IMR-90 (cell line): ENCODE measurements around the gene DNAJC27. TPM values are rescaled to one million over a fixed set of nuclear protein-coding genes. Genes with fewer than 3 reads are reported as not detected.

Source experiments
- ATAC-seq: fragments of 200-7000 bp; cut with Tn5 transposase; 2 replicates; pipeline ENCODE4 v1.9.1; 2020; ENCODE audit warnings: low read depth, mild to moderate bottlenecking, moderate library complexity
- BruUV-seq: library from RNA; stranded (reverse); fragments of 400-500 nt; replicated peaks from 2 replicates; lab custom pipeline; 2021; lab: Mats Ljungman, UMichigan
- CTCF ChIA-PET: fragments of 300-600 bp; formaldehyde crosslinking; extraction: SDS; loops from one replicate; lab custom pipeline; 2021; ENCODE audit warnings: antibody characterized with exemption; lab: Yijun Ruan, JAX
- POLR2A ChIA-PET: fragments of 300-600 bp; sonication (Branson Sonifier 250); formaldehyde crosslinking; loops from one replicate; lab custom pipeline; 2022; ENCODE audit warnings: antibody characterized with exemption; ENCODE audit not compliant: unreplicated experiment; lab: Charles Lee
- DNase-seq: peaks from one replicate; pipeline ENCODE4 v3.0.0; 2013
- H2AFZ ChIP-seq: replicated peaks from 2 replicates; pipeline ENCODE3; 2013; ENCODE audit warnings: low read length, mild to moderate bottlenecking; ENCODE audit not compliant: poor library complexity
- H2AK5ac ChIP-seq: 2 replicates; pipeline ENCODE4 v1.6.1; 2013; ENCODE audit warnings: low read depth, low read length, inconsistent platforms
- H2AK9ac ChIP-seq: replicated peaks from 2 replicates; pipeline ENCODE3; 2013; ENCODE audit warnings: mild to moderate bottlenecking, low read depth, low read length, moderate library complexity; ENCODE audit not compliant: poor library complexity
- H2BK120ac ChIP-seq: 2 replicates; pipeline ENCODE4 v1.6.1; 2013; ENCODE audit warnings: low read depth, low read length, inconsistent platforms
- H2BK15ac ChIP-seq: 3 replicates; pipeline ENCODE4 v1.6.1; 2013; ENCODE audit warnings: low read depth, low read length, inconsistent platforms
- H2BK20ac ChIP-seq: 2 replicates; pipeline ENCODE4 v1.6.1; 2013; ENCODE audit warnings: low read depth, mild to moderate bottlenecking, inconsistent platforms, low read length, moderate library complexity
- H2BK5ac ChIP-seq: 2 replicates; pipeline ENCODE4 v1.6.1; 2013; ENCODE audit warnings: mild to moderate bottlenecking, low read depth, low read length, inconsistent platforms; ENCODE audit not compliant: poor library complexity, severe bottlenecking
- H3K14ac ChIP-seq: replicated peaks from 2 replicates; pipeline ENCODE4 v1.6.1; 2013; ENCODE audit warnings: low read depth, low read length, inconsistent platforms
- H3K18ac ChIP-seq: 2 replicates; pipeline ENCODE4 v1.6.1; 2013; ENCODE audit warnings: low read depth, low read length, control low read depth
- H3K23ac ChIP-seq: 2 replicates; pipeline ENCODE4 v1.6.1; 2013; ENCODE audit warnings: low read depth, low read length, inconsistent platforms
- H3K27ac ChIP-seq: 2 replicates; pipeline ENCODE4 v1.5.1; 2013; ENCODE audit warnings: mild to moderate bottlenecking, control low read depth, low read length; ENCODE audit not compliant: insufficient read depth
- H3K27me3 ChIP-seq: 2 replicates; pipeline ENCODE4 v1.6.1; 2013; ENCODE audit warnings: low read length; ENCODE audit not compliant: control insufficient read depth, insufficient read depth
- H3K36me3 ChIP-seq: 2 replicates; pipeline ENCODE4 v1.6.1; 2013; ENCODE audit warnings: low read length, mixed read lengths; ENCODE audit not compliant: control insufficient read depth, insufficient read depth
- H3K4ac ChIP-seq: 2 replicates; pipeline ENCODE4 v1.6.1; 2013; ENCODE audit warnings: low read depth, low read length, inconsistent platforms
- H3K4me1 ChIP-seq: 2 replicates; pipeline ENCODE4 v1.6.1; 2013; ENCODE audit warnings: low read length, mixed read lengths; ENCODE audit not compliant: control insufficient read depth, insufficient read depth
- H3K4me2 ChIP-seq: 2 replicates; pipeline ENCODE4 v1.6.1; 2013; ENCODE audit warnings: low read depth, mild to moderate bottlenecking, control low read depth, low read length, moderate library complexity
- H3K4me3 ChIP-seq: 2 replicates; pipeline ENCODE4 v1.5.1; 2013; ENCODE audit warnings: low read depth, mild to moderate bottlenecking, control low read depth, low read length, moderate library complexity; ENCODE audit not compliant: insufficient read depth
- H3K56ac ChIP-seq: 2 replicates; pipeline ENCODE4 v1.6.1; 2013; ENCODE audit warnings: low read length, inconsistent platforms; ENCODE audit not compliant: insufficient read depth; ENCODE audit errors: extremely low read depth
- H3K79me1 ChIP-seq, 2 experiments: 2 replicates each; pipeline ENCODE4 v1.6.1; 2013; ENCODE audit warnings: low read length in 2 of 2, inconsistent platforms in 1 of 2, low read depth in 1 of 2
- H3K9ac ChIP-seq: 2 replicates; pipeline ENCODE4 v1.6.1; 2013; ENCODE audit warnings: low read depth, low read length, control low read depth
- H3K9me1 ChIP-seq: 2 replicates; pipeline ENCODE4 v1.6.1; 2013; ENCODE audit warnings: low read length, inconsistent platforms; ENCODE audit not compliant: insufficient read depth
- H3K9me3 ChIP-seq: 2 replicates; pipeline ENCODE4 v1.6.1; 2013; ENCODE audit warnings: low read length; ENCODE audit not compliant: control insufficient read depth, insufficient read depth
- H4K20me1 ChIP-seq: 2 replicates; pipeline ENCODE4 v1.6.1; 2013; ENCODE audit warnings: low read length, inconsistent platforms; ENCODE audit not compliant: insufficient read depth
- H4K5ac ChIP-seq: 2 replicates; pipeline ENCODE4 v1.6.1; 2013; ENCODE audit warnings: mild to moderate bottlenecking, low read depth, low read length, control low read depth
- H4K8ac ChIP-seq, 2 experiments: 2 replicates each; pipeline ENCODE4 v1.6.1; 2013; ENCODE audit warnings: low read depth in 2 of 2, low read length in 2 of 2, control low read depth in 1 of 2, inconsistent platforms in 1 of 2
- H4K91ac ChIP-seq: 2 replicates; pipeline ENCODE4 v1.6.1; 2013; ENCODE audit warnings: low read depth, low read length, inconsistent platforms; ENCODE audit not compliant: insufficient read depth
- BHLHE40 ChIP-seq: fragments of 150-350 bp; IDR thresholded peaks from 2 replicates; pipeline ENCODE4 v1.6.1; 2016; ENCODE audit warnings: mild to moderate bottlenecking, low read depth, low read length
- CEBPB ChIP-seq: IDR thresholded peaks from 2 replicates; pipeline ENCODE4 v1.6.1; 2012; ENCODE audit warnings: low read depth, low read length, improper control_type of control experiment
- CHD1 ChIP-seq: IDR thresholded peaks from 2 replicates; pipeline ENCODE4 v1.6.1; 2012; ENCODE audit warnings: low read depth, low read length, improper control_type of control experiment
- CTCF ChIP-seq: conservative IDR thresholded peaks from 2 replicates; pipeline ENCODE4 v1.5.1; 2012; ENCODE audit warnings: mild to moderate bottlenecking, low read depth, low read length, improper control_type of control experiment
- ELK1 ChIP-seq: fragments of 150-350 bp; IDR thresholded peaks from 2 replicates; pipeline ENCODE4 v1.6.1; 2016; ENCODE audit warnings: low read depth, mild to moderate bottlenecking, low read length, moderate library complexity, borderline replicate concordance
- FOS ChIP-seq: fragments of 150-350 bp; IDR thresholded peaks from 2 replicates; pipeline ENCODE4 v1.6.1; 2016; ENCODE audit warnings: low read depth, low read length
- MAFK ChIP-seq: IDR thresholded peaks from 2 replicates; pipeline ENCODE4 v1.6.1; 2012; ENCODE audit warnings: low read depth, low read length, improper control_type of control experiment
- MXI1 ChIP-seq: IDR thresholded peaks from 2 replicates; pipeline ENCODE4 v1.6.1; 2012; ENCODE audit warnings: low read depth, mild to moderate bottlenecking, low read length, moderate library complexity, borderline replicate concordance
- NFE2L2 ChIP-seq: fragments of 150-350 bp; IDR thresholded peaks from 2 replicates; pipeline ENCODE4 v1.6.1; 2016; ENCODE audit warnings: low read depth, mild to moderate bottlenecking, low read length
- POLR2A ChIP-seq: IDR thresholded peaks from 2 replicates; pipeline ENCODE4 v1.6.1; 2012; ENCODE audit warnings: mild to moderate bottlenecking, low read depth, low read length
- RAD21 ChIP-seq: IDR thresholded peaks from 2 replicates; pipeline ENCODE4 v1.6.1; 2012; ENCODE audit warnings: low read length, improper control_type of control experiment
- RCOR1 ChIP-seq: IDR thresholded peaks from 2 replicates; pipeline ENCODE4 v1.6.1; 2012; ENCODE audit warnings: mild to moderate bottlenecking, low read length, improper control_type of control experiment; ENCODE audit not compliant: insufficient replicate concordance
- RFX5 ChIP-seq: IDR thresholded peaks from 2 replicates; pipeline ENCODE4 v1.8.0; 2012; ENCODE audit warnings: low read depth, mild to moderate bottlenecking, low read length, moderate library complexity
- SMC3 ChIP-seq: fragments of 150-350 bp; IDR thresholded peaks from 2 replicates; pipeline ENCODE4 v1.6.1; 2016; ENCODE audit warnings: low read depth, mild to moderate bottlenecking, antibody characterized with exemption, low read length, moderate library complexity
- USF2 ChIP-seq: fragments of 150-350 bp; IDR thresholded peaks from 2 replicates; pipeline ENCODE4 v1.6.1; 2017; ENCODE audit warnings: mild to moderate bottlenecking, antibody characterized with exemption, low read length, low read depth
- WGBS, 2 experiments: methylation state at CpG; one replicate each; pipeline versions ENCODE4 v1.1.5 to v1.1.7; 2013; ENCODE audit warnings: missing lambda C conversion rate in 2 of 2; ENCODE audit not compliant: insufficient read length in 1 of 2; ENCODE audit errors: extremely low coverage in 2 of 2; 5-methylcytosine and 5-hydroxymethylcytosine counted together
- dilution Hi-C: fragments of 300-500 bp; cut with HindIII; formaldehyde crosslinking; loops from one replicate; pipeline ENCODE4 v1.14.3; 2018; ENCODE audit warnings: low sequenced_read_pairs; ENCODE audit not compliant: unreplicated experiment
- in situ Hi-C: fragments of 300-500 bp; cut with MboI; formaldehyde crosslinking; loops from 3 replicates; pipeline ENCODE4 v1.14.3; 2019; ENCODE audit warnings: low sequenced_read_pairs, inconsistent platforms, mixed read lengths
- intact Hi-C: fragments of 100-400 bp; cut with micrococcal nuclease; formaldehyde crosslinking; loops from 2 replicates; pipeline ENCODE4 v1.10.0; 2022
- polyA plus RNA-seq, 3 experiments: library from polyadenylated mRNA; depleted of rRNA; stranded (reverse); fragments of >200 nt; gene quantifications; 2 replicates each; pipeline ENCODE4 v1.2.3, GENCODE V29; 2012; ENCODE audit warnings: low replicate concordance in 1 of 3
- total RNA-seq: library from RNA; depleted of rRNA; stranded (reverse); fragments of >200 nt; gene quantifications from 2 replicates; pipeline ENCODE4 v1.2.3, GENCODE V29; 2012

DNAJC27 gene
- total and polyA plus RNA-seq, 2 of the 4 experiments (the other 2 are of a cell fraction): 1.6 to 2.0 TPM

- Histone ChIP-seq H3K9me3 (peaks cover 13% of the 10 kb centered on the region), H2BK120ac (no peak overlapping the region), H3K18ac (no peak overlapping the region), H2BK20ac (no peak overlapping the region), H3K4me3 (no peak overlapping the region), H4K8ac (no peak overlapping the region), H3K79me1 (peaks cover 0 to 14% of the 10 kb centered on the region in 2 experiments; a peak in 1 of 4 replicates), H3K23ac (no peak overlapping the region), H3K4me2 (no peak overlapping the region), H3K27ac (no peak overlapping the region), H4K20me1 (0 out of 2 replicates have a peak, but pooled peaks cover 2% of the 10 kb centered on the region), H3K9ac (no peak overlapping the region), H3K4ac (no peak overlapping the region), H4K91ac (no peak overlapping the region), H3K36me3 (peaks cover 6% of the 10 kb centered on the region), H3K27me3 (no peaks in the 10 kb centered on the region), H2BK5ac (no peak overlapping the region), H2AFZ (no peak overlapping the region), H3K14ac (no peak overlapping the region), H2AK5ac (no peak overlapping the region), H2AK9ac (no peak overlapping the region), H3K56ac (no peak overlapping the region), H2BK15ac (no peak overlapping the region), H3K9me1 (peaks cover 8% of the 10 kb centered on the region; the same call in 1 of the 2 replicates), H4K5ac (no peak overlapping the region), H3K4me1 (peaks cover 7% of the 10 kb centered on the region)
- in situ Hi-C loops: no loop called here
- intact Hi-C loops: no loop called here
- DNase-seq: no peak
- TF ChIP-seq NFE2L2: no peak
- no peak for TF ChIP-seq CTCF
- no peak for TF ChIP-seq SMC3
- no peak for TF ChIP-seq CHD1
- TF ChIP-seq MXI1: no peak
- no peak for TF ChIP-seq CEBPB
- no peak for TF ChIP-seq RFX5
- no peak for TF ChIP-seq FOS
- TF ChIP-seq RCOR1: no peak
- no peak for TF ChIP-seq ELK1
- TF ChIP-seq MAFK: no peak
- TF ChIP-seq USF2: no peak
- no peak for TF ChIP-seq BHLHE40
- TF ChIP-seq POLR2A: no peak
- TF ChIP-seq RAD21: no peak
- ChIA-PET POLR2A (no interaction called here), CTCF (no interaction called here)
- no CpG with 5 or more reads among the region's 3 CpGs for WGBS, 2 experiments
- ATAC-seq: no peak
- dilution Hi-C loops: no loop called here
- BruUV-seq: no TSS peak
Measured at GRCh38 chr2:24894750-24895149, 77.0 kb downstream of the DNAJC27 start.
